Keratinocyte (primary cell): ENCODE results near the gene UBA6. TPM values are rescaled to one million over a fixed set of nuclear protein-coding genes. Genes with fewer than 3 reads are reported as not detected.

Experiments
- DNase-seq: peaks from one replicate; pipeline ENCODE4 v3.0.0-alpha.2; 2011; ENCODE audit warnings: low read depth, missing footprints, low spot score
- FAIRE-seq: peaks from 2 replicates; lab custom pipeline; 2011; peaks lifted over from hg19 to GRCh38; lab: Jason Lieb, UNC
- H2AFZ ChIP-seq: 2 replicates; pipeline ENCODE4 v1.6.0; 2012; ENCODE audit warnings: low read length, control low read depth, inconsistent platforms; ENCODE audit not compliant: control insufficient read depth
- H3K27ac ChIP-seq: 2 replicates; pipeline ENCODE4 v1.5.1; 2011; ENCODE audit warnings: low read length; ENCODE audit not compliant: control insufficient read depth, insufficient read depth
- H3K27me3 ChIP-seq: 3 replicates; pipeline ENCODE4 v1.6.0; 2011; ENCODE audit warnings: low read length; ENCODE audit not compliant: control insufficient read depth, insufficient read depth; ENCODE audit errors: extremely low read depth
- H3K36me3 ChIP-seq, 2 experiments: 2 replicates in 1 of 2; 3 replicates in 1 of 2; pipeline ENCODE4 v1.5.1; 2011; ENCODE audit warnings: low read length in 2 of 2, mild to moderate bottlenecking in 1 of 2; ENCODE audit not compliant: control insufficient read depth in 2 of 2, insufficient read depth in 2 of 2; ENCODE audit errors: extremely low read depth in 1 of 2
- H3K4me1 ChIP-seq: 3 replicates; pipeline ENCODE4 v1.5.1; 2011; ENCODE audit warnings: low read length; ENCODE audit not compliant: control insufficient read depth, insufficient read depth; ENCODE audit errors: extremely low read depth
- H3K4me2 ChIP-seq: 3 replicates; pipeline ENCODE4 v1.6.0; 2011; ENCODE audit warnings: low read depth, low read length; ENCODE audit not compliant: control insufficient read depth, insufficient read depth; ENCODE audit errors: extremely low read depth
- H3K4me3 ChIP-seq, 3 experiments: fragments of 200-600 bp in 1 of 3; sonication (generic) in 1 of 3; 2 replicates in 2 of 3; 3 replicates in 1 of 3; pipeline ENCODE4 v1.5.1; 2011 to 2016; ENCODE audit warnings: low read length in 3 of 3, mild to moderate bottlenecking in 3 of 3, control low read depth in 2 of 3, inconsistent platforms in 1 of 3, low read depth in 1 of 3, mixed read lengths in 1 of 3, mixed run types in 1 of 3, moderate library complexity in 1 of 3; ENCODE audit not compliant: control insufficient read depth in 2 of 3, insufficient read depth in 2 of 3; ENCODE audit errors: extremely low read depth in 1 of 3
- H3K79me2 ChIP-seq: 2 replicates; pipeline ENCODE4 v1.6.0; 2012; ENCODE audit warnings: low read length; ENCODE audit not compliant: control insufficient read depth, insufficient read depth
- H3K9ac ChIP-seq: 3 replicates; pipeline ENCODE4 v1.6.0; 2011; ENCODE audit warnings: low read length; ENCODE audit not compliant: control insufficient read depth, insufficient read depth; ENCODE audit errors: extremely low read depth
- H3K9me1 ChIP-seq: 3 replicates; pipeline ENCODE4 v1.6.0; 2011; ENCODE audit warnings: low read length; ENCODE audit not compliant: control insufficient read depth, insufficient read depth; ENCODE audit errors: extremely low read depth
- H3K9me3 ChIP-seq: 2 replicates; pipeline ENCODE4 v1.5.1; 2012; ENCODE audit warnings: low read depth, low read length; ENCODE audit not compliant: control insufficient read depth
- H4K20me1 ChIP-seq: 3 replicates; pipeline ENCODE4 v1.6.0; 2011; ENCODE audit warnings: low read length; ENCODE audit not compliant: control insufficient read depth, insufficient read depth; ENCODE audit errors: extremely low read depth
- CTCF ChIP-seq, 3 experiments: IDR thresholded peaks in 1 of 3; conservative IDR thresholded peaks in 1 of 3; optimal IDR thresholded peaks in 1 of 3; 2 replicates in 2 of 3; 3 replicates in 1 of 3; pipeline versions ENCODE3 to v1.5.1; 2011; ENCODE audit warnings: low read length in 3 of 3, mild to moderate bottlenecking in 3 of 3, moderate library complexity in 2 of 3, control low read depth in 1 of 3, inconsistent platforms in 1 of 3; ENCODE audit not compliant: insufficient read depth in 2 of 3; ENCODE audit errors: extremely low read depth in 1 of 3
- EZH2 ChIP-seq: IDR thresholded peaks from one replicate; pipeline ENCODE4 v1.6.1; 2012; ENCODE audit warnings: inconsistent platforms, mild to moderate bottlenecking, low read length, moderate library complexity
- dilution Hi-C: fragments of 300-500 bp; cut with MboI; formaldehyde crosslinking; loops from one replicate; pipeline ENCODE4 v1.7.0; 2020; ENCODE audit warnings: low sequenced_read_pairs; ENCODE audit not compliant: extremely low pct_ligation_motif_present
- polyA plus RNA-seq, 5 experiments: library from polyadenylated mRNA; depleted of rRNA in 3 of 5; stranded (reverse) in 3 of 5; stranded (forward) in 1 of 5; unstranded in 1 of 5; fragments of >200 nt; gene quantifications; 1 replicate in 1 of 5; 2 replicates in 3 of 5; 3 replicates in 1 of 5; pipeline versions ENCODE4 v1.2.1 to v1.2.3, GENCODE V29; 2011 to 2012; ENCODE audit warnings: missing spikeins in 2 of 5, low read depth in 1 of 5, low replicate concordance in 1 of 5
- small RNA-seq, 3 experiments: library from RNA; depleted of rRNA; stranded (forward); fragments of <200 nt; gene quantifications; one replicate each; pipeline ENCODE3, GENCODE V24; 2012; ENCODE audit warnings: low read depth in 3 of 3, low replicate concordance in 1 of 3; ENCODE audit not compliant: insufficient read length in 3 of 3

UBA6 gene
- polyA plus RNA-seq, 1 donor (not counting 4 experiments of a cell fraction or from before 2014, with no cell fraction given) = 221 TPM

GRCh38 chr4:67566335-67566734, 134.6 kb downstream of the UBA6 start:
- no peak for FAIRE-seq
- H4K20me1 ChIP-seq = no peaks in the 10 kb centered on the region
- H3K27me3 ChIP-seq = no peaks in the 10 kb centered on the region
- H3K9me1 ChIP-seq = no peaks in the 10 kb centered on the region
- H3K36me3 ChIP-seq = no peaks in the 10 kb centered on the region
- no peaks in the 10 kb centered on the region for H3K9me3 ChIP-seq
- no peak for DNase-seq
- H3K79me2 ChIP-seq = no peaks in the 10 kb centered on the region
- no peak overlapping the region for H2AFZ ChIP-seq
- no peak overlapping the region for H3K9ac ChIP-seq
- peaks cover 4% of the 10 kb centered on the region for H3K4me1 ChIP-seq
- no peak overlapping the region for H3K4me2 ChIP-seq
- no peak overlapping the region for H3K27ac ChIP-seq
- no peak overlapping the region for H3K4me3 ChIP-seq
- dilution Hi-C loops = no loop called here
- TF ChIP-seq CTCF (optimal IDR thresholded peaks at IDR 0.05 in 1 of 3, IDR thresholded peaks at IDR 0.05 in 1 of 3, conservative IDR thresholded peaks at IDR 0.05 in 1 of 3; ENCODE audit: extremely low read depth in 1 of 3, insufficient read depth in 2 of 3, low read length in 3 of 3) (no peak), EZH2 (no peak)

- Histone ChIP-seq H3K9ac (no peak overlapping the region), H3K4me3 (no peak overlapping the region), H3K4me2 (no peak overlapping the region), H3K27ac (no peak overlapping the region), H3K36me3 (no peaks in the 10 kb centered on the region), H2AFZ (no peak overlapping the region), H4K20me1 (no peaks in the 10 kb centered on the region), H3K9me1 (no peaks in the 10 kb centered on the region), H3K27me3 (no peaks in the 10 kb centered on the region), H3K79me2 (no peaks in the 10 kb centered on the region), H3K4me1 (peaks cover 4% of the 10 kb centered on the region), H3K9me3 (no peaks in the 10 kb centered on the region)
- dilution Hi-C loops = no loop called here
- DNase-seq = no peak
- no peak for FAIRE-seq
- TF ChIP-seq EZH2 (no peak), CTCF (optimal IDR thresholded peaks at IDR 0.05 in 1 of 3, IDR thresholded peaks at IDR 0.05 in 1 of 3, conservative IDR thresholded peaks at IDR 0.05 in 1 of 3; ENCODE audit: extremely low read depth in 1 of 3, insufficient read depth in 2 of 3, low read length in 3 of 3) (no peak)
These were observed 135.7 kb downstream of the UBA6 start for GRCh38 chr4:67565284-67565683.

Small RNA genes lying within 50 kb of the gene (small RNA-seq; reads per million reads assigned to genes)
- gene AC096720.1 = 0 reads per million in 3 experiments
- gene RF00091 = 0 reads per million in 3 experiments

Other genes starting within 250 kb of the UBA6 start
- 3.9 to 7.9 TPM (median 4.5 TPM) in 3 replicates for gene CENPC, start 155.7 kb downstream of the UBA6 start, polyA plus RNA-seq
- not detected in 3 replicates for gene STAP1, start 142.4 kb downstream of the UBA6 start, polyA plus RNA-seq
- 0.17 to 0.45 TPM (median 0.24 TPM) in 3 replicates for gene GNRHR, start 53.2 kb upstream of the UBA6 start, polyA plus RNA-seq
- gene TMPRSS11D, start 182.8 kb upstream of the UBA6 start, polyA plus RNA-seq = 0.26 to 0.73 TPM (median 0.28 TPM) in 3 replicates